ENCODE data around the gene RNF125. TPM values are rescaled to one million over a fixed set of nuclear protein-coding genes. Genes with fewer than 3 reads are reported as not detected.
A peak's percentile ranks its signal among the peaks of the same experiment; 100 is the strongest.

Gene RNF125
- total and polyA plus RNA-seq, 2 experiments from 2014 or later, result 11.4 to 29.2 TPM

- no peak for TF ChIP-seq JUNB (IDR thresholded peaks at IDR 0.05; ENCODE audit: unreplicated experiment)
- TF ChIP-seq POLR2AphosphoS5 (IDR thresholded peaks at IDR 0.05; ENCODE audit: low read depth), result no peak
- TF ChIP-seq ZNF331 (CRISPR knock-in tag; IDR thresholded peaks at IDR 0.05; ENCODE audit: low read depth), result no peak
- TF ChIP-seq CTCF (conservative IDR thresholded peaks at IDR 0.05; ENCODE audit: low read depth in 2 of 2), result no peak
- TF ChIP-seq, protein P1, sequence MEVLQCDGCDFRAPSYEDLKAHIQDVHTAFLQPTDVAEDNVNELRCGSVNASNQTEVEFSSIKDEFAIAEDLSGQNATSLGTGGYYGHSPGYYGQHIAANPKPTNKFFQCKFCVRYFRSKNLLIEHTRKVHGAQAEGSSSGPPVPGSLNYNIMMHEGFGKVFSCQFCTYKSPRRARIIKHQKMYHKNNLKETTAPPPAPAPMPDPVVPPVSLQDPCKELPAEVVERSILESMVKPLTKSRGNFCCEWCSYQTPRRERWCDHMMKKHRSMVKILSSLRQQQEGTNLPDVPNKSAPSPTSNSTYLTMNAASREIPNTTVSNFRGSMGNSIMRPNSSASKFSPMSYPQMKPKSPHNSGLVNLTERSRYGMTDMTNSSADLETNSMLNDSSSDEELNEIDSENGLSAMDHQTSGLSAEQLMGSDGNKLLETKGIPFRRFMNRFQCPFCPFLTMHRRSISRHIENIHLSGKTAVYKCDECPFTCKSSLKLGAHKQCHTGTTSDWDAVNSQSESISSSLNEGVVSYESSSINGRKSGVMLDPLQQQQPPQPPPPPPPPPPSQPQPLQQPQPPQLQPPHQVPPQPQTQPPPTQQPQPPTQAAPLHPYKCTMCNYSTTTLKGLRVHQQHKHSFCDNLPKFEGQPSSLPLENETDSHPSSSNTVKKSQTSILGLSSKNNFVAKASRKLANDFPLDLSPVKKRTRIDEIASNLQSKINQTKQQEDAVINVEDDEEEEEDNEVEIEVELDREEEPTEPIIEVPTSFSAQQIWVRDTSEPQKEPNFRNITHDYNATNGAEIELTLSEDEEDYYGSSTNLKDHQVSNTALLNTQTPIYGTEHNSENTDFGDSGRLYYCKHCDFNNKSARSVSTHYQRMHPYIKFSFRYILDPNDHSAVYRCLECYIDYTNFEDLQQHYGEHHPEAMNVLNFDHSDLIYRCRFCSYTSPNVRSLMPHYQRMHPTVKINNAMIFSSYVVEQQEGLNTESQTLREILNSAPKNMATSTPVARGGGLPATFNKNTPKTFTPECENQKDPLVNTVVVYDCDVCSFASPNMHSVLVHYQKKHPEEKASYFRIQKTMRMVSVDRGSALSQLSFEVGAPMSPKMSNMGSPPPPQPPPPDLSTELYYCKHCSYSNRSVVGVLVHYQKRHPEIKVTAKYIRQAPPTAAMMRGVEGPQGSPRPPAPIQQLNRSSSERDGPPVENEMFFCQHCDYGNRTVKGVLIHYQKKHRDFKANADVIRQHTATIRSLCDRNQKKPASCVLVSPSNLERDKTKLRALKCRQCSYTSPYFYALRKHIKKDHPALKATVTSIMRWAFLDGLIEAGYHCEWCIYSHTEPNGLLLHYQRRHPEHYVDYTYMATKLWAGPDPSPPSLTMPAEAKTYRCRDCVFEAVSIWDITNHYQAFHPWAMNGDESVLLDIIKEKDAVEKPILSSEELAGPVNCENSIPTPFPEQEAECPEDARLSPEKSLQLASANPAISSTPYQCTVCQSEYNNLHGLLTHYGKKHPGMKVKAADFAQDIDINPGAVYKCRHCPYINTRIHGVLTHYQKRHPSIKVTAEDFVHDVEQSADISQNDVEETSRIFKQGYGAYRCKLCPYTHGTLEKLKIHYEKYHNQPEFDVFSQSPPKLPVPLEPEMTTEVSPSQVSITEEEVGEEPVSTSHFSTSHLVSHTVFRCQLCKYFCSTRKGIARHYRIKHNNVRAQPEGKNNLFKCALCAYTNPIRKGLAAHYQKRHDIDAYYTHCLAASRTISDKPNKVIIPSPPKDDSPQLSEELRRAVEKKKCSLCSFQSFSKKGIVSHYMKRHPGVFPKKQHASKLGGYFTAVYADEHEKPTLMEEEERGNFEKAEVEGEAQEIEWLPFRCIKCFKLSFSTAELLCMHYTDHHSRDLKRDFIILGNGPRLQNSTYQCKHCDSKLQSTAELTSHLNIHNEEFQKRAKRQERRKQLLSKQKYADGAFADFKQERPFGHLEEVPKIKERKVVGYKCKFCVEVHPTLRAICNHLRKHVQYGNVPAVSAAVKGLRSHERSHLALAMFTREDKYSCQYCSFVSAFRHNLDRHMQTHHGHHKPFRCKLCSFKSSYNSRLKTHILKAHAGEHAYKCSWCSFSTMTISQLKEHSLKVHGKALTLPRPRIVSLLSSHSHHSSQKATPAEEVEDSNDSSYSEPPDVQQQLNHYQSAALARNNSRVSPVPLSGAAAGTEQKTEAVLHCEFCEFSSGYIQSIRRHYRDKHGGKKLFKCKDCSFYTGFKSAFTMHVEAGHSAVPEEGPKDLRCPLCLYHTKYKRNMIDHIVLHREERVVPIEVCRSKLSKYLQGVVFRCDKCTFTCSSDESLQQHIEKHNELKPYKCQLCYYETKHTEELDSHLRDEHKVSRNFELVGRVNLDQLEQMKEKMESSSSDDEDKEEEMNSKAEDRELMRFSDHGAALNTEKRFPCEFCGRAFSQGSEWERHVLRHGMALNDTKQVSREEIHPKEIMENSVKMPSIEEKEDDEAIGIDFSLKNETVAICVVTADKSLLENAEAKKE (CRISPR knock-in tag; IDR thresholded peaks at IDR 0.05), result no peak
- no peak for TF ChIP-seq EZH2 (IDR thresholded peaks at IDR 0.05; ENCODE audit: low read depth, unreplicated experiment)
- no peak for TF ChIP-seq NANOG (IDR thresholded peaks at IDR 0.05; ENCODE audit: borderline replicate concordance)
- no peak for TF ChIP-seq STAT1 (IDR thresholded peaks at IDR 0.05; ENCODE audit: unreplicated experiment)
- TF ChIP-seq, protein P2, sequence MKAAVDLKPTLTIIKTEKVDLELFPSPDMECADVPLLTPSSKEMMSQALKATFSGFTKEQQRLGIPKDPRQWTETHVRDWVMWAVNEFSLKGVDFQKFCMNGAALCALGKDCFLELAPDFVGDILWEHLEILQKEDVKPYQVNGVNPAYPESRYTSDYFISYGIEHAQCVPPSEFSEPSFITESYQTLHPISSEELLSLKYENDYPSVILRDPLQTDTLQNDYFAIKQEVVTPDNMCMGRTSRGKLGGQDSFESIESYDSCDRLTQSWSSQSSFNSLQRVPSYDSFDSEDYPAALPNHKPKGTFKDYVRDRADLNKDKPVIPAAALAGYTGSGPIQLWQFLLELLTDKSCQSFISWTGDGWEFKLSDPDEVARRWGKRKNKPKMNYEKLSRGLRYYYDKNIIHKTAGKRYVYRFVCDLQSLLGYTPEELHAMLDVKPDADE (IDR thresholded peaks at IDR 0.05), result no peak
- Mint-ChIP-seq H3K4me1 (peaks cover 4% of the 10 kb centered on the region), H3K9me3 (peaks cover 38% of the 10 kb centered on the region), H3K4me3 (no peak overlapping the region), H3K27ac (no peak overlapping the region), H3K27me3 (ENCODE audit: insufficient read depth, low read depth, poor library complexity) (no peaks in the 10 kb centered on the region), H3K36me3 (ENCODE audit: low read depth) (peaks cover 26% of the 10 kb centered on the region)
- Histone ChIP-seq H3K36me3 (ENCODE audit: insufficient read depth) (no peaks in the 10 kb centered on the region), H2AFZ (no peak overlapping the region), H3K4me2 (no peak overlapping the region), H3F3A (replicated peaks; ENCODE audit: low read depth) (no peaks in the 10 kb centered on the region), H3K27ac (ENCODE audit: low read depth) (no peak overlapping the region), H3K79me2 (replicated peaks; ENCODE audit: insufficient read depth) (no peaks in the 10 kb centered on the region), H4K20me1 (replicated peaks; ENCODE audit: insufficient read depth) (no peaks in the 10 kb centered on the region), H3K27me3 (ENCODE audit: insufficient read depth) (no peaks in the 10 kb centered on the region), H3K4me1 (ENCODE audit: insufficient read depth) (no peaks in the 10 kb centered on the region), H3K9me2 (ENCODE audit: insufficient read depth) (no peaks in the 10 kb centered on the region; the same call in 1 of the 2 replicates), H3K4me3 (no peak overlapping the region)
- ATAC-seq (peak; percentile 48), DNase-seq (ENCODE audit: low spot score) (no peak)
These were observed 48.0 kb upstream of the RNF125 start for GRCh38 chr18:31970617-31971016.

Data from GM23338 (cell line).